HG03039 (cell line): ENCODE data around the gene PTPRT.

Experiments used
- ATAC-seq: cut with Tn5 transposase; IDR thresholded peaks from one replicate; pipeline ENCODE4 v1.9.1; 2021; ENCODE audit warnings: mild to moderate bottlenecking, moderate library complexity; ENCODE audit not compliant: unreplicated experiment

Gene PTPRT

DNA sequence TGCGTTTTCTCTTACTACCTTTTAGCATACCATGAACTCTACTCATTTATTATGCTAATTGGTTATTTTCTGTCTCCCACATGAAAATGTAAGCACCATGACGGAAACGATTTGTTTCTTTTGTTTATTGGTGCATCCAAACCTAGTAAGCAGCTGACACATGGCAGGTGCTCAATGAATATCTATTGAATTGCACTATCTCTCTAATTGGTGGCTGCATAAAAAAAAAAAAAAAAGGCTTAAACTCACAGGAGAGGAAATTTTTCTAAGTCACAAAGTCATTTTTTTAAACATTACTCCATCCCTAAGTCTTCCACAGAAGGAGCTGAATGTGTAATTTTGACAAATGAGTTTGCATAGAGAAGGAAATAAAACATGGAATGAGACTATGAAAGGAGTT lies 608.4 kb downstream of the PTPRT start:
- no peak for ATAC-seq

DNA sequence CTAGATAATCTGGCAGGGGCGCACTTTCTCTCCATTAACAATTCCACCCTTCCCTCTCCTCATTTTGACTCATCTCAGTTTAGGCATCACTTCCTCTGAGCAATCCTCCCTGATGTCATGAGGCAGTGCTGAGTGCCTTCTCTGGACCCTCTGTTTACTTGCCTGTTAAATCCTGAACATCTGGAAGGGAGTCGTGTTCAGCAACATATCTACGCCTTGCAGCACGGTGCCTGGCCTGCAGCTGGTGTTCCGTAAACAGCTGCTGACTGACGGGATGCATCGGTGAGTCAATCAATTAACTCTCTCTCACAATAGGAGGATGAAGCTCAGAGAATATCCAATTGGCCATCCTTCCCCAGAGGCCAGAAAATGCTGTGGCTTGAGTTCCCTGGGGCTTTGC lies 613.5 kb downstream of the PTPRT start:
- no peak for ATAC-seq

DNA sequence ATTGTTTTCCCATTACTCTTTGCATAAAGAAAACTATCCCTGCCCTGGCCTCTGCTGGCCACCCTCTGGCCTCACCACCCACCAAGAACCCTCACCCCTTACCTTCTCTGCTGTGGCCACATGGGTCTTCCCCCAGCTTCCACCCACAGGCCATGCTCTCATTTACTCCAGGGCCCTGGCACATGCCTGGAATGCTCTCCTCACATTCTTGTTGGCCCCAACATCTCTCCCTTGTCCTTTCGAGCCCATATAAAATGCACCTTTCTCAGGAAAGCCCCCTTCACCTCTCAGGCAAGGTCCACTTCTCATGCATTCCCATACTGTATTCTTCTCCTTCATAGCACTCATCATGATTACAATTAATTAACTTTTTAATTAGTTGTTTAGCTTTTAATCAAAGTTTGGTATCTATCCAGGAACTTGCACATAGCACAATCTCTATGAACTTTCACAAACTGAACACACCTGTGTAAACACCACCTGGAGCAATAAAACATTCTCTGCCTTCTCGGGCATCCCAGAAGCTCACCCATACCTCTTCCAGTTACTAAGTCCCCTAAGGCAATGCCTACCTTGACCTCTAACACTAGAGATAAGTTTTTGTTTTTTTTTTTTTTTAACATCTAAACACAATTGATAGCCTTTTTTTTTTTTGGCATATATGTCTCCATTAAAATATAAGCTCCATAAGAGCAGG lies 617.2 kb downstream of the PTPRT start:
- ATAC-seq: no peak

DNA sequence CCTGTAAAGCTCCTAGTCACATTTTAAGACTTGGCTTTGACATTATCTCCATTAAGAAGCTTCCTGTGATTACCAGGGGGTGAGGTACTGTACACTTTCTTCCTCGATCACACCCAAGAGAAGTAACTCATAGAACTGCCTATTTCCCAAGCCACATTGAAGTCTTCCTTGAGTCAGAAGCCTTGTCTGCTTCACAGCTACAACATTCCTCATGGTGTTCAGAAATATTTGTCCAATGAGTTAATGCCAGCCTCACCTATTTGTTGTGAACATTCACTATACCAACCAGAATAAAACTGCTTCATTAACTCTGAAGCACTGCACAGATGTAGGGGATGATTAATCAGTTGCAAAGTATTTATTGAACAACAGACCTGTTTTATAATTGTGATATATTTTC lies 622.3 kb downstream of the PTPRT start:
- no peak for ATAC-seq

DNA sequence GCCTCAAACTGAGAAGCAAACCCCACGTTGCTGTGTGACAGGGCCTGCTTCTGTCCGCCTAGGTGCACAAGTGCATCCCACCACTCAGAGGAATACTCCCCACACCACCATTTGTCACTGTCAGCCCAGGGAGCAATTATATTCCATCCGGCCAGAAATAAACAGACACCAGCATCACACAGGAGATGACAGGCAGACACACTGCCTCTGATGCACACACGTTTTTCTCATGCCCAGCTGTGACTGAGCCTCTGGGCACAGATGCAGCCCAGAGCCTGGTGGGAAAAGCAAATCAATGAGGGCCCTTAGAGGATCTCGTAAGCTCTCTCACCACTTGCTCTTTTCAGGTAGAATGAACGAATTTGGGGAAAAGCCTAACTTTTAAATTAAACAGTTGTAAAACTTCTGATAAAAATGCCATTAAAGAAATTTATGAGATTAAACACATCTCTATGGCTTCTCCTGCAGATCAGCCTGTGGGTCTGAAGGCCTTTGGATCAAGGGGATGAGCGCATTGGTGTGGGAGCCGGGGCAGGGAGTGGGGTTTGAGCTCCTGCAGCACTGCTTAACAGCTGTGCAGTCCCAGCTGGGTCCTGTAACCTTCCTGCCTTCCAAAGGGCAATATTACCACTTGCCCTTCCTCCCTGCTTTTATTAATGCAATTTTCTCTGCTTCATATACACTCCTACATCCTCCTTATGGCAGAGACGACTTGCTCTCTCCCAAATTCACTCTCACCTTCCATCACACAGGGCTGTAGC lies 624.3 kb downstream of the PTPRT start:
- no peak for ATAC-seq

DNA sequence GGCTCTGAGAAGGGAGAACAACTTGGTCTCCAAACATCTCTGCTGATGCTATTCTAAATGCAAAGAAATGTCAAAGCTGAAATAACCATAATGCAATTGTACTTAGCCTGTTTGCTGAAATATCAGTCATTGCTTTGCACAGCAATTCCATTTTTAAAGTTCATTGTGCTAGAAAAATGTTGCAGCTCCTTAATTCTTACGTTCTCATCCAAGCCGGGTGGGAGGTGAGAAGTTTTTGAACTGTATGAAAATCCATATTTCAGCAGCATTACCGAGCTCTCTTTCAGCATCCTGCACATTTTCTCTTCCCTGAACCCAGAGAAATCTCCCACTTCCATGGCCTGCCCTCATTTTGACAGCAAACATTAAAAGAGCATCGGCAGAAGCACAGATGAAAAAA lies 630.0 kb downstream of the PTPRT start:
- no peak for ATAC-seq

DNA sequence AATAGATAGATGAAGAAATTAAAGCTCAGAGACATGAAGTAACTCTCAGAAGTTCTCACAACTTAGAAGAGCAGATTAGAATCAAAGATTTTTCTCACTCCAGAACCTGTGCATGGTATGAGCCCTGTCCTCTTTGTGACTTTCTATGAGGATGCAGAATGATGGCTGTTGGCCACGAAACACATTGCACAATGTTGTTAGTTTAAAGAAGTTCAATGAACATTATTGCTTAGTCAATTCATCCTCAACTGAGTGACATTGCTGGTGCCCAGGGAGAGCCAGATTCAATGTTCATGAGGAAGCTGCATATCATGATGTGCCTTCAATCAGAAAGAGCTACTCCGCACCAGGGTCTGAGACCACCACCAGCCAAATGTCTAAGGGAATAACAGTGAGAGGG lies 633.1 kb downstream of the PTPRT start:
- ATAC-seq: no peak

DNA sequence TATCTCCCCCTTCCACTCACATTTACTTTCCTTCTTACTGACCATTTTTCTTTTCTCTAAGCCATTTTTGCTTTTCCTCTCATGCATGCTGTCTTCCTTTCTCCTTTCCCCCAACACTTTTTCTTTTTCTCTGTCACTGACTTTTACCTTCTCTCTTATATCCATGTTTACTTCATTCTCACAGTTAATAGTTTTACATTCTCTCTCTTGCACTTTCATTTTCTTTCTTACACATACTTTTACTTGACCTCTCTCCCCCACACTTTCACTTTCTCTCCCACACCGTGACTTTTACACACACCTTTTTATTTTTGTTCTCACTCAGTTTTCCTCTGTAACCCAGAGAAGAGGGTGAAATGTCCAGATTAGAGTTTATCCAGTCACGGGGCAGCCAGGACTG lies 636.3 kb downstream of the PTPRT start:
- ATAC-seq: no peak

DNA sequence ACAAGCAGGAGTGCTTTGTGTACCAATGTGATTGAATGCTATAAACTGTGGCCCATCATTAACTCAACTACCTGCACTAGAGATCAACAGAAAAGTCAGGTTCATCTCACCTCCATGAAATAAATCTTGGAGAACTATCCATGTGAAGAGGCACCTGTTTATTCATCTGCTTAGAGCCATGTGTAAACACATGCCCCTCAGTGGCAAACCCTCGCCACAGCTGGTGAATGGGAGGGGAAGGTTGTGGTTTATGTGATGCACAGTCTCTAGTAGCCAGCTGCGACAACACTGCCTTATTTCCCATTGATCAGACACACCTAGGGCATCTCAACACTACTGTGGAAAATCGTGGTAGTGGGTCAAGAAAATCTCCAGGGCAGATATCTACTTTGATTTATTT lies 640.2 kb downstream of the PTPRT start:
- no peak for ATAC-seq

DNA sequence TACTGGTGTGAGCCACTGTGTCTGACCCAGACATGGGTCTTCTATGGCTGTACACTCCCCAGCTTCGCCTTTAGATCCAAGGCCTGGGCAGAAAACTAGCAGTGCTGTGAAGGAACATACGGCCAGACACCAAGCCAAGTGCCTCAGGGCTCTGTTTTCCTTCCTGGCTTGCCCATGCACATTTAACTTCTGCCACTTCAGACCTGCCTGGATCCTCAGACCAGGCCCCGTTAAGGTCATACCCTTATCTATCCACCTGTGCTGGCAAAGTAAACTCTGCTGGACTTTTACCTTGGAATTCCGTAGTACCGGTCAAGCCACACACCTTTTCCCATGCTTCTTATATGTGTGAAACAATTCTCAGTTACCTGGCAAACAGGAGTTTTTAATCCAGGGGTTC lies 644.8 kb downstream of the PTPRT start:
- no peak for ATAC-seq

DNA sequence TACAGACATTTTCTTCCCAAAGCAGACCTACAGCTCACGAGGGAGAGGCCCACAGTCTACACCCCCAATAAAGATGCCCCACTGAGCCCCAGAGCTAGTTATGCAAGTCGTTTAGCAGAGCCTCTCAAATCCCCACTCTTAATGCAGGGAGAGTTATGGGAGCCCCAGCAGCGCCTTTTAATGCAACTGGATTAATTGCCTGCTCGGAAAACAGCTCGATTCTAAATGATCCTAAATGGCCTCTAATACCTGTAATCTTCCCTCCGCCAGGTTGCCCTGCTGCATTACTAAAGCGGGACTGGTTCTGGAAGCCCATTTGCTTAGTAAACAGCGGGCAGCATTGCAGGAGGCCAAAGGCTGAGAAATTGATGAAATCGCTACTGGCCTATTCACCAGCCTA lies 656.9 kb downstream of the PTPRT start:
- ATAC-seq: no peak

DNA sequence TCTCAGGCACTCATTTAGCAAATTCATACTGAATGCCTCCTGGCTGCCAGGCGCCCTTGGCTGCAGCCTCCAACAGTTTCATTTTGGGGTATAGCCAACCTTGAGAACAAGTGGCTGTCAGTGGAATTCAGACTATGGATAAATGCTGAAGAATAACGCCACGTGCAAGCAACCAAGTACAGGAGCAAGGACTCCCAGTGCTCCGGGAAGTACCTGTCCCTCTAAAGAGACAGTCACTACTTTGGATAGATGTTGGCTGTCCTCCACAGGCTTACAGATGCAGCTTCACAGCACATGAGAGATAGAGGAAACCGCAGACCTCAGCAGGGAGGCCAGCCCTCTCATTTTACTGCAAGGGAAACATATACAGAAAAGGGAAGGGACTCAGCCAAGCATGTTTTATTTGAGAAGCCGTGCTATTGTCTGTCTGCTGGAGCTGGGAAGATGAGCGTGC lies 658.2 kb downstream of the PTPRT start:
- ATAC-seq: no peak

DNA sequence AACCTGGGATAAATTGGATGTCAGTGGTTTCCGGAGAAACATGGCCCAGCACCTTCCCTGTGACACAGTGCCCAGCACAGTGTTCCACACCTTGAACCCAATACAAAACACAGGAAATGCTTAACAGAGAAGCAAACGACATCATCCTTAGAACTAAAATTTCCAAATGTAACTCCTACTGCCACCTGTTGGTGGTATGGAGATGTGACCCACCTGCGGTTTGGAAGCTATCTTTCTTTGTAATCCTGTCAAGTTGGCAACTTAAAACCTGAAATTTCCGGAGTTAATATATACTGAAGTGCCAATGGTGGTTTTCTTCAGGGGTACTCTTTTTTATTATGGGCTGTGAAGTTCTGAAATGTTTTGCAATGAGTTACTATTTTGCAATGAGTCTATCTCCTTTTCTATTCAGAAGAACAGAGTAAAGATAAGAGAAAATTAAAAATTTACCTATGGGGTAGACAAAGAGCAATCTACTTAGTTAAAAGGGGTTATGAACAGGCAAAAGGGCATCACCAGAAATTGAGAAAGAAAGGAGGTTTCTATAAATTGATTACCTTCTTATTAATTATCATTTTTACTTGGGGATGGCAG lies 658.8 kb downstream of the PTPRT start:
- no peak for ATAC-seq

DNA sequence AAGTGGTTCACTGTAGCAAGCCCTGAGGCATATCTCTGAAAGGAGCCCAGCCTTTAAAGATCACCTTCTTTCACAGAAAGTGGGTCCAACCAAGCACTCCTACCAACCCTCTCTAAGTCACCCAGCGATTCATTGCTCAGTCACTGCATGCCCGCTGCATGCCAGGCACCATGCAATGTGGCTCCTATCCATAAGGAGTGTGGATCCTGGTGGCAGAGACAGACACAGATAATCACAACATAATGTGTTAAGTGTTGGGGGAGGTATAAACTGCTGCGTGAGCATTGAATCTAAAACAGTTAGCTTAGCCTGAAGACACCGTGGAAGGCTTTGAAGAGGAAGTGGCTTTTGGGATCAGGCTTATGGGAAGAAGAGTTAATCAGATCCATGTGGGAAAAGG lies 659.5 kb downstream of the PTPRT start:
- no peak for ATAC-seq

DNA sequence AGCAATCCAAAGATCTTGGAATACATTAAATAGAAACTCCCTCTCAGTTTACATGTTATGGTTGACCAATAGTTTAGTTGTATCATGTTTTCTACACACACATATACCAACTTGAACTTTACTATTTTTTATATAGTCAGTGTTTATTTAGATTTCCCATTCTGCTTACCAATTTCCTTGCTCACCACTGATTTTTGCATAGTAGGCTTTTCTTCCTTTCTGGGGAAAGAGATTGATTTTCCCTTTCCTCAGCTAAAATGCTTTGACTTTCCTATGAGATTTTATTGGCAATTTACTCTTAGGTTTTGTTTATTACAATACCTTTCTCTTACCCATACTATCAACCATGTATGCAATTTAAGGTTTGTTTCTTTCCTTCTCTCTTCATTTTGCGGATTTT lies 665.6 kb downstream of the PTPRT start:
- ATAC-seq: no peak

DNA sequence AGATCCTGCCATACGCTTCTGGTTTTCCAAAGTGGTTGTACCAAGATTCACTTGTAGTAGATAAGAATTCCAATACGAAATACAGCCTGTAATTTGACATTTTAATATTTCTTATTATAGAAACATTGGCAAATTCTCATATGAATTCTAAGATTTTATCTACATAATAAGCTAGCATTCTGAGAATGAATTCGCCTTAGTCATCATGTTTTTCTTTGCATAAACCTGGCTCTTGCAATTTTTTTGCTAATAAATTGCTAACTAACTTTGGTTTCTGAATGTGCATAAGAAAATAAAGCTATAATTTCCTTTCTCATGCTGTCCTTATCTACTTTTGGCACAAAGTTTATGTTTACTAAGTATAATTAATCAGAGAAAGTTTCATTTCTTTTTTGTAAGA lies 673.0 kb downstream of the PTPRT start:
- no peak for ATAC-seq

DNA sequence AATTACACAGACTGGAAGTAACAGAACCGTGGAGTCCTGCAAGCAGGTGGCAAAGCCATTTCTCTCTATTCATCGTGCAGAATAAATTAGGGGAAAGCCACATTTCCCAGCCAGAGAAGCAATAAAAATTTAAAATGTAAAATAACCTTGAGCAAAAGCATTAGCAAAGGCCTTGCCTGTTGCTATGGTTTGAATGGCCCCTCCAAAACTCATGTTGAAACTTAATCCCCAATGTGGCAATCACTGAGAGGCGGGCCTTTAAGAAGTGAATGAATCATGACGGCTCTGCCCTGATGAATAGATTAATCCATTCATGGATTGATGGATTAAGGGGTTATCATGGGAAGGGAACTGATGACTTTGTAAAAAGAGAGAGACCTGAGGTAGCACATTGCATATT lies 679.0 kb downstream of the PTPRT start:
- no peak for ATAC-seq

DNA sequence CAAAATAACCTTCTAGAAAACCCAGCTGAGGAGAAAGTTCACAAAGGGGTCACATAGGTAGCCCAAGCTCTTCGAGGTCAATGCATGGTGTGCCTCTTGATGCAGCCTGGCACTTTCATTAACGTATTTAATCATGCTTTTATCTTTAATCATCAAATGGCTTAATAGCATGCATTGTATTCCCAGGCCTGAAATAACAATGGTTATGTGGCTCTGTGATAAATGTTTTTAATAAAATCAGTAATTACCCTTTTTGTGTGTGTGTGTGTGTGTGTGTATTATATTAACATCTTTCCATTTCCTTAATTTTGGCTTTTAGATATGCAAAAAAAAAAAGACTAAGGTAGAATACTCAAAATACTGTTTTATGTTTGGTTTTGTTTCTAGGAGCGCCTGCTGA lies 681.8 kb downstream of the PTPRT start:
- no peak for ATAC-seq

DNA sequence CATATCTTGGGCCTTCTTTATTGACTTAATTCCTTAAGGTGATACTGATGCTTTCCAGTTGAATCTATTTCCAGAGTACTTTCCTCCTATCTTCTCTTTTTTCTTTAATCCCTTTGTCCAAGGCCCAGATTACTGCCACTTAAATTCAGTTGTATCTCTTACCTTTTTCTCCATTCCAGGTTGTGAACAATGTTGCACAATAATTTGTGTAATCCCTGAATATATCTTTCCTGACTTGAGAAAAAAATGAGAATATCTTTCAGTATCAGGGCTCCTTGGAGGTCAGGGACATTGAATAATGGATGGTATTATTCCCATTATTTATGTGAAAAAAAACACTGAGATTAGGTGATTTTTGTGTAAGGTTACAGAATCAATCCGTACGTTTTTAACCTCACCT lies 683.3 kb downstream of the PTPRT start:
- no peak for ATAC-seq

DNA sequence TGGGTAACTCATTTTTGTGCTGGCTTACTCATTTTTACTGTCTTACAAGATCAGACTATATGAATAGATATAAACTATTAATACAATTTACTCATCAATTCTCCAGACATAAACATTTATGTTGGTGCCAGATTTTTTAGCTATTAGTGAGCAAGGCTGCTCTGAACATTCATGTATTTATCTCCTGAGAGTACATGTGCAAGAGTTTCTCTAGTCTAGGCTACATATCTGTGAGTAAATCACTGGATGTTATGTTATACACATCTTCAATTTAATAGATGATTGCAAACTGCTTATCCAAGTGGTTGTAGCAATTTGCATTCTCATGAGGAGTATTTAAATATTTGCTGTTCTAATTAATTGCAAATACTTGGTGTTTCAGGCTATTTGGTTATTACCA lies 687.1 kb downstream of the PTPRT start:
- no peak for ATAC-seq

DNA sequence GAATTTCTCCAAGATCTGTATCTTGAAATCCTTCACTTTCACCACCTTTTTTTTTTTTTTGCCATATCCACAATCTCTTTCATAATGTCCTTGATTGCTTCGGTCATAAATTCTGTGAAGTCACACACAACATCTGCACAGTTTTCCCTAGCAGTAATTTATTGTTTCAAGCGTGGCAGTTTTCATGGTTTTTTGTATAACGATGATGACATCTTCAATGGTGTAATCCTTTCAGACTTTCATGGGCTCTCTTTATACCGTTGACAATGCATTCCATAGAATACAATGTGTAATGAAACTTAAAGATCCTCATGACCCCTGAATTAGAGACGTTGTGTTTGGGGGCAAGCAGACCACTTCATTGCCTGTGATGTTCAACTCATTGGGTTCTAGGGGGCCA lies 693.1 kb downstream of the PTPRT start:
- no peak for ATAC-seq

DNA sequence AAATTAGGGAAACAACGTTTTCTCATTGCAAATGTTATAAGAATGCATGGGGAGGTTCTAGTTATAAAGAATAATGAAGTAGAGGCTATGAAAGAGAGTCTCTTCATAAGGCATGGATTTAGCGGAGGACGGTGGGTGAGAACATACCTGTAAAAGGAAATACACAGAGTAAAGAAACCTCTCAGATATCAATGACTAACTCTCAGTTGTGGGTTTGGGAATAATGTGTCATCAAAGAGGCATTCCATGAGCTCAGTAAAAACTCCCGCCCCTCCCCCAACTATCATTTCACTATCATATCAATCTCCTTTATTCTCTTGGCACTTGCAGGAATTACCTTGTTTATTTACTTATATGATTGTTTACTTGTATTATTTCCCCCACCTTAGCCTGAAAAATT lies 695.4 kb downstream of the PTPRT start:
- ATAC-seq: no peak
